ENCODE measurements around the gene CRTAC1. TPM values are rescaled to one million over a fixed set of nuclear protein-coding genes. Genes with fewer than 3 reads are reported as not detected.

Gene CRTAC1
- 10 to 100 TPM in 1 of 2 donors, 1 to 10 TPM in 1; 9.6 to 19.3 TPM for total RNA-seq
- long read RNA-seq, partial matches to known transcripts, result 5 of 6 reads
- long read RNA-seq, other reads (novel, unspliced or antisense), result 0 of 6 reads

DNA sequence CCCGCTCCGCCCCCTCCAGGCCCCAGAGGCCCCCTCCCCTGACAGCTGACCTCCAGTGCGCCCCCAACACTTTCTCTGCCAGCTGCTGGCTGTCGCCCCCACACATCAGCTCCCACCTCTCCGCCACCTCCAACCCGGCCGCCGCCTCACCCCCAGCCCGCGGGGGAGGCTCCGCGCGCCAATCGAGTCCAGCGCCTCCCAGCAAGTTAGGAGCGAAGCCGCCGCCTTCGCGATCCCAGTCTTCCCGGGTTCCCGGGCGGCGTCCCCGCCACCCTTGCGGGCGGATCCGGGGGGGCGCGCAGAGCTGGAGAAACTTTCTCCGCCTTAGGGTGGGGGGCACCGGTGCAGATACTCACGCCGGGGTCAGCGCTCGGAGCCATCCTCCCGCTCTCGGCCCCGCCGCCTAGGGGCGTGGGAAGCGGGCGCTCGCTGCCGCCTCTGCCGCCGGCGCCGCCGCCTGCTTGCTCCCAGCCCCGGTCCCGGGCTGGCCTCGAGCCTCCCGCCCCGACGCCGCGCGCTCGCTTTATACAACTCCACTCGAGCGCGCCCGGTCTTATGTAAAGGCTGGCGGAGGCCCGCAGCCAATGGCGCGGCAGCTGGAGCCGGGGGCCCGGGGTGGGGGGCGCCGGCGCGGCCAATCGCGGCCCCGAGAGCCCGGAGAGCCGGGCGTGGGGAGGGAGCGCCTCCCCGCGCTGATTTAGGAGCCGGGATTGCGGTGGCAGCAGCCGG lies at the start of gene CRTAC1:
CRTAC1 (minus strand) TSS at position 529 of the 729 bp plus-strand sequence; CDS start at position 380, 149 bp downstream.
- intact Hi-C loops (cut with DNase I), result loop anchor here in 1 of 2 donors (5.0 kb wide), 1 partner anchor 113 kb away; no protein-coding TSS in a partner anchor
- DNase-seq (peak; percentile 81), ATAC-seq (peak; percentile 90)

GRCh38 chr10:98078774-98079173 lies 48.4 kb upstream of the CRTAC1 start:
- ATAC-seq (no peak), DNase-seq (no peak)
- intact Hi-C loops (cut with DNase I), result no loop called here

DNA sequence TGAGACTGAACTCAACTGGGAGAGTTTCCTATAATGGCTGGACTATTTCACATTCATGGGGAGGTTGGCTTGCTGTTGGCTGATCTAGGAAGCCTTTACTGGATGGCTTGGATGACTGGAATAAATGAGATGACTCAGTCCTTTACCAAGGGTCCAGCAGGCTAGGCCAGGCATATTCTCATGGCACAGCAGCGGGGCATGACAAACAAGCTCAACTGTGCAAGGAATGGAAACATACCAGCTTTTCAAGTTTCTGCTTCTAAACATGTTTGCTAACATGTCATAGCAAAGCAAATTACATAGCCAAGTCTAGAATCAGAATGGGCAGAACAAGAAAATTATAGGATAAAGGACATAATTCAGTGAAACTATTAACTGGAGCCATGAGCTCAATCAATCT lies 46.8 kb upstream of the CRTAC1 start:
- no peak for DNase-seq
- no peak for ATAC-seq
- intact Hi-C loops (cut with DNase I), result no loop called here

- intact Hi-C loops (cut with DNase I), result no loop called here
- ATAC-seq, result no peak
Observed at GRCh38 chr10:98076086-98076485, 45.7 kb upstream of the CRTAC1 start.

DNA sequence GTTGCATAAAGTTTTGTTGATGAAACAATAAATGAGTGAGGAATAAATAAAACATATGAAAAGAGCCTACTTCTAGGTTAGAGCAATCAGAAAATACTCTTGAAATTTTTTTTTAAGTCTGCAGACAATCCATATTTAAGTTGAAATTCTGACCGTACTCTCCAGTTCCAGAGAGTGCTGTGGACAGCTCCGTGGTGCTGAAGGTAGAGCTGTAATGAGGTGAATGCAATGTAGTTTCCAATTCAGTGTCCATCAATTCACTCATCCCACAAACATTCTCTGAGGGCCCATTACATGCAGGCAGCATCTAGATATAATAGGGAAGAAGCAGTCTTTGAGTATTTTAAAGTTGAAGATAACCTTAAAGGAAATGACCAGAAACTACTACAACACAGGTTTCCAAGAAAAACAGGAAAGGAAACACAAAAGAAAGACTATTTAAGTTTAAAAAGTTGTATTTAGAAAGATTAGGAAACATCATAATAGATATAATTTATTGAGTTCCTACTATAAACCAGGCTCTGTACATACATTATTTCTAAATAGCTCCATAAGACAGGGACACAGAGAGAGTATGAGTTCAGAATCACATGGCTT lies 44.0 kb upstream of the CRTAC1 start:
- no peak for DNase-seq
- intact Hi-C loops (cut with DNase I), result no loop called here
- ATAC-seq, result no peak

More at GRCh38 chr10:98076086-98076485, 45.7 kb upstream of the CRTAC1 start:
- no peak for DNase-seq

DNA sequence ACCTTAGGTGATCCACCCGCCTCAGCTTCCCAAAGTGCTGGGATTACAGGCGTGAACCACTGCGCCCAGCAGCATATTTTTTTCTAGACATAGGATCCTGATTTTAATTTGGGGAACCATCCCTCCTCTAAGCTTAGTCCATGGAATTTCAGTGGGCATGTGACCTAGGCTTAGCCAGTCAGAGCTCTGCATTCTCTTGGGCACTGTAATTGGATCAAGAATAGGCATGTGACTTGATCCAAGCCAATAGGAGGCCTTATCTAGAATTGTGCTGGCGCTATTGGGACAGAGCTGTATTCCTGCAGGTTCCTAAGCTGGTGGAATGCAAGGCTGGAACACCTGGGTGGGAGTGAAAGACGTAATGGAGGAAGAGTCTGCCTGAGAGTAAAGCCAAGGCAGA lies 36.7 kb upstream of the CRTAC1 start:
- intact Hi-C loops (cut with DNase I), result no loop called here
- no peak for DNase-seq
- ATAC-seq, result no peak

- intact Hi-C loops (cut with DNase I), result no loop called here
Observed at GRCh38 chr10:98063740-98064027, 33.3 kb upstream of the CRTAC1 start.

GRCh38 chr10:98062424-98062823 lies 32.0 kb upstream of the CRTAC1 start:
- DNase-seq, result no peak
- ATAC-seq, result no peak
- intact Hi-C loops (cut with DNase I), result no loop called here

More at GRCh38 chr10:98063740-98064027, 33.3 kb upstream of the CRTAC1 start:
- no peak for DNase-seq
- ATAC-seq, result no peak

DNA sequence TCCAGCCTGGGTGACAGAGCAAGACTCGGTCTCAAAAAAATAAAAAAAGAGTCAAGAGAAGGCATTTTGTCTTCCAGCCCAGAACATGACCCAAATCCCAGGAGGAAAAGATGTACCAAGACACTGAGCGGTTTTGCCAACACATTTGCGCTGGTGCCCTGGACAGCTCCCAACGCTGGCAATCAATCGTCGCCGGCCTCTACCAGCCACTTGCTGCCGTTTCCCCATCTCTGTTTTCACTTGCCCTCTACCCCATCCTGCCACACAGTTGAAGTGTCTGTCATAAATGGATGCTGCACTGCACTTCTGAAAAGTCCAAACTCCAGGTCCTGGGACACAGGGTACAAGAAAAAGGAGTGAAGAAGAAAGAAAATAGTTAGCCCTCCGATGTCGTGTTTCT lies 29.7 kb upstream of the CRTAC1 start:
- ATAC-seq (peak in 1 of 2 donors; percentile 67), DNase-seq (no peak)
- intact Hi-C loops (cut with DNase I), result no loop called here

DNA sequence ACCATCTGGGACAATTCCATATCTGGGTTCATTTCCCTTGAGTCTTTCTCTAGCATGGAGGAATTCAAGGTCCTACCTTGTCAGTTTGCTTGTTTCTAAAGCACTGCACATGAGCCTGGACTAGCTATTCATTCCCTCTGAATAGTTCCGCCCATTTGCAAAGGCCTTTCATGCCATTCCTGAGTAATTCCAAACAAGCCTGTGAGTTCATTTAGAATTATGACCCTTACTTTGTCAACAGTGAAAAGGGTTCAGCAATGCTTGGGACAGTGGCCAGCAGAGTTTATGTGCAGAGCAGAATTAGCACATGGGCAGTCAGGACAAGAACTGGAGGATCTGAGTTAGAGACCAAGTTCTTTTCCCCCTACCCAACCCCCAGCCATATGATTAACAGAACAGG lies 27.9 kb upstream of the CRTAC1 start:
- intact Hi-C loops (cut with DNase I), result no loop called here
- no peak for ATAC-seq

GRCh38 chr10:98055841-98056516 lies 25.6 kb upstream of the CRTAC1 start:
- intact Hi-C loops (cut with DNase I), result no loop called here
- DNase-seq, result no peak
- ATAC-seq, result no peak

More for the DNA sequence above, 27.9 kb upstream of the CRTAC1 start:
- DNase-seq, result no peak

GRCh38 chr10:98047009-98047741 lies 16.8 kb upstream of the CRTAC1 start:
- DNase-seq, result peak; percentile 74
- intact Hi-C loops (cut with DNase I), result loop anchor here in 1 of 2 donors (10.0 kb wide), 1 partner anchor 88 kb away; the partner anchor contains the start of gene R3HCC1L
- peak; percentile 95 to 98 for ATAC-seq

DNA sequence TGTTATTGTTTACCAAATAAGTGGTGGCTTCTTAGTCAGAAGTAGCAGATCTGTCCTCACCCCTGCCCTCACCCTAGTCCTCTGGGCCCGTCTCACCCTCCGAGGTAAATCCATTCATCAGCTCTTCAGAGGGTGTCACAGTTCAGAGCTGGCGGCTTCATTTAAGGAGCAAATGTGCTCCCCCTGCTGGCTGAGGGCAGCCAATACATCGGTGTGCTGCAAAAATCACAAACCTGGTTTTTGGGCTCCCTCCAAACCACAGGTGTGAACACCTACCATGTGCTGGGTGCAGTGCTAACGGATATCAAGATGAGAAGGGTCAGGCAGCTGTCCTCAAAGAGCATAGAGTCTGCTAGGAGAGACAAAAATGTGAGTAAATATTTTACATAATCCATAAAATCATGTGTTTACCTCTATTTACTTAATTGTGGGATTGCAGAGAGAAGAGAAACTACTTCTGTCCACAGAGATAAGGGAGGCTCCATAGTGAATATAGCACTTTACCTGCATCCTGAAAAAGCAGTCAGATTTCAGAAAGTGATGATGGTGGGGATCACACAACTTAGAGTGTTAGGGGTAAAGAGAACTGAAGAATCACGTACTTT lies 15.5 kb upstream of the CRTAC1 start:
- intact Hi-C loops (cut with DNase I), result loop anchor here in 1 of 2 donors (2.0 to 10.0 kb wide), 2 partner anchors 89 to 131 kb away; partner anchors contain the start of gene R3HCC1L
- ATAC-seq (peak; percentile 25 to 65), DNase-seq (peak; percentile 55)

DNA sequence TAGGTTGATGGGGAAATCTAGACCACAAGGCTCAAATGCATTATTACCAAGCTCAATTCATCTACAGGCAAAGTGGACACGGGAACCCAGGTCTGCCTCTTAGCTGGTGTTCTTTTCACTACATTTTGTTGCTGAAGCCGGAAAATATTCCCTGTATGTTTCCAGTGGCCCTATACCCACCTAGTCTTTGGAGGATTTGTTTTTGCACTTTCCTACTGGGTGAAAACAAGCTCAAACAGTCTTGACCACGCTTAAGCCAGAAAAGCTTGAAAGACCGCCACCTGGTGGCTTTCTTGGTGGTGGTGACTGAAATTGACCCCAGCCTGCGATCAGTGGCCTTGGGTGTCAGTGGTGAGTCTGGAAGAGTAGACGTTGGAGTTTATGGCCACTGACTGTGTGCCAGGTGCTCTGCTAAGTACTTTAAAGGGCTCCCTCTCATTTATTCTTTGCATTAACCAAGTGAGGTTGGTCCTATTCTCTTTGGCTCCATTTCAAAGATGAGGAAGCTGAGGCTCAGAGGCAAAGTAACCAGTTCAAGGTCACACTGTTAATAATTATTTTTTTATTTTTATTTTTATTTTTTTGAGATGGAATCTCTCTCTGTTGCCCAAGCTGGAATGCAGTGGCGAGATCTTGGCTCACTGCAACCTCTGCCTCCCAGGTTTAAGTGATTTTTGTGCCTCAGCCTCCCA lies 11.1 kb upstream of the CRTAC1 start:
- intact Hi-C loops (cut with DNase I), result loop anchor here in 1 of 2 donors (10.0 kb wide), 1 partner anchor 93 kb away; the partner anchor contains the start of gene R3HCC1L
- DNase-seq (peak; percentile 71), ATAC-seq (peak; percentile 58 to 70)

GRCh38 chr10:98039690-98040381 lies 9.4 kb upstream of the CRTAC1 start:
- intact Hi-C loops (cut with DNase I), result loop anchor here in 1 of 2 donors (10.0 kb wide), 1 partner anchor 95 kb away; the partner anchor contains the start of gene R3HCC1L
- DNase-seq, result no peak

DNA sequence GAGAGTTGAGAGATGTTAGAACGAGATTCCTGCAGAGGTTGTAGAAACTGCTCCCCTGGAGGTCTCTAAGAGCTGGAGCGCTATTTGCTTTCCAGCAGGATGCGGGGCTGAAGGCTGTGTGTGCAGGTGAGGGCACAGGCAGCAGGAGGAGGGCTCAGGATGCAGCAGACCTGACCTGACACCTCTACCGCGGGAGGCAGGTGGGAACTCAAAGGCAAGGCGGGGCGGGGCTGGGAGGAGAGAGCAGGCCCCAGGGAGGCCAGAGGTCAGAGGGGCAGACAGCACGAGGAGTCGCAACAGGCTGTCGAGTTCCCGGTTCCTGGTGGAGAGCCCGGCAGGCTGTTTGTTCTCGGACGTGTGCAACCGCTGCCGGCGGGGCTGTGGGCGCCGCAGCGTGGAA lies 7.9 kb upstream of the CRTAC1 start:
- intact Hi-C loops (cut with DNase I), result no loop called here
- ATAC-seq (no peak), DNase-seq (no peak)

More at GRCh38 chr10:98039690-98040381, 9.4 kb upstream of the CRTAC1 start:
- peak; percentile 44 to 63 for ATAC-seq

GRCh38 chr10:98035599-98035998 lies 5.2 kb upstream of the CRTAC1 start:
- DNase-seq (no peak), ATAC-seq (no peak)
- intact Hi-C loops (cut with DNase I), result no loop called here
